Fibroblast of skin of abdomen (primary cell): Measurements from ENCODE around the gene LANCL2. TPM values are rescaled to one million over a fixed set of nuclear protein-coding genes. Genes with fewer than 3 reads are reported as not detected.
"Not testable (repeated sequence)": the region's sequence is repeated elsewhere in the genome, so short reads cannot be mapped to it uniquely, and the experiment has no call there.

Source experiments
- DNase-seq: peaks from one replicate; pipeline ENCODE4 v3.0.0-alpha.2; 2013
- polyA plus RNA-seq, 2 experiments: library from polyadenylated mRNA; unstranded; fragments of 120-200 nt; gene quantifications; one replicate each; pipeline ENCODE4 v1.2.1, GENCODE V29; 2013; ENCODE audit not compliant: insufficient read length in 2 of 2

Gene LANCL2
- polyA plus RNA-seq (2013, experiment 1 of 2; ENCODE audit: insufficient read length) = 16.8 TPM
- 16.0 TPM for polyA plus RNA-seq (2013, experiment 2 of 2; ENCODE audit: insufficient read length)

DNA sequence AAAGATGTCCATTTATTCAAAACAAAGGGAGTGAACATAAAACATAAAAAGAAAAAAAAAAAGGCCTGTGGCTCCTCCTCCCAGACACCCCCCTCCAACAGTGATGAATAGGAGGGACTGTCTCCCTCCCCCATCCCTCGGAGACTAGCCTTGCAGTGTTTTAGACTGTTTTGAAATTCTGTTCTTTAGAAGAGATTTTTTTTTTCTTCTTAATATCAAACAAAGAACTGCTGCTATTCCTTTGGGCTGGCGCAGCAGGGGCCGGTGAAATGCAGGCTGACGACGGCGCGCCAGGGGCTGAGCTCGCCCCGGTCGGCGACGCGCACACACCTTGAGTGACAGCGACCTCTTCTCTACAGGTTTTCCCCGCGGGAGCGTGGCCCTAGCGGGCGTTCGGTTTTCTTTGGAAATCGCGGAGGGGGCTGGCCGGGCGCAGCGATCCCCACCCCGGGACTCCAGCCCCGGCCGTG is at the start of gene LANCL2:
Gene LANCL2 (plus strand): TSS at position 133 of the 470 bp plus-strand sequence. CDS start 689 bp downstream, outside the sequence.
- peak; percentile 48 for DNase-seq

DNA sequence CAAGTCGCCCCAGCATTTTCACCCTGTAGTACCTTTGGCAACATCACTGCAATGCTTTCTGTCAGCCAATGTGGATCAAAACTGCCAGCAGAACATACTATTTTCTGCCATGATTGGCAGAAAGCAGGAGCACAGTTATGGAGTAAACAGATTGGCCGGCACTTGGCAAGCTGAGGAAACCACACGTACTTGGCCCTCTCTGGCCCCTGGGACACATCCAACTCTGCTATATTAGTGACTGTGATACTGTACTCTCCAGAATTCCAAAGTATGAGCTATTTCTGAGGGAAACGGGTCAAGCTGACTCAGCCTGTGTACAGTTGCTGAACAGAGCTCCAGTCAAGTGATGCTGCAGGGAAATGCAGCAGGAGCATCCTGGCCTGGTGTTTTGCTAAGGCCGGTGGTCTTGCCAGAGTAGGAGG is 39.8 kb upstream of the LANCL2 start:
- DNase-seq = peak; percentile 88

DNA sequence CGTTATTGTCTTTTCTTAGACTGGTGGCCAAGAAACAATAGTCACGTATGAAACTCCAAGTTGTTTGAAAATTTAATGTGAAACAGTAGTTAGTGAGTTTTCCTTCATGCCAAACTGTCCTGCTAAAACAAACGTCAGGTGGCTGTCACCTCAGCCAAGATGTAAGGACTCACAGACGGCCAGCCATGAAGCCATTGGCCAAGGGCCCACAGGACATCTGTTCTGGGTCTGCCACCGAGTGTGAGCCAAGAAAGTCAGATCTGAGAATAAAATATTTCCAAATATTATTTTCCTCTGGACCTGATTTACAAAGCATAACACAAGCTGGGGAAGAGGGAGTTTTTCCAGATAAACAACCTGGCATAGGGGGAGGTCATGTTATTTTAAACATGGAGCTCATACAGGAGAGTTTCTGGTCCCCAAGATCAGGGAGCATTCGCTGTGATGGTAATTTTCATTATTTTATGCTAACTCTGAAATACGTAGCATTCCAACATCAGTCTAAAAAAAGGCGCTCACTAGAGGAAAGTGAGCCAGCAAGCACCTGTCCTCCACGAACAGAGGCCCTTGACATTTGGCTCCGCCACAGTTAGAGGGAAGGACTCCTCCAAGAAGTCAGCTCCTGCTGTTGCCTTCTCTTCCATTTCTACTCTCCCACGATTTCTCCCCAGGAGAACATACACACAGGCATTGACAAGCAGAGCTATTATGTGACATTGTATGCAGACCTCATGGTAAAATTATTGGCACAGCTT is 38.9 kb upstream of the LANCL2 start:
- DNase-seq = no peak

DNA sequence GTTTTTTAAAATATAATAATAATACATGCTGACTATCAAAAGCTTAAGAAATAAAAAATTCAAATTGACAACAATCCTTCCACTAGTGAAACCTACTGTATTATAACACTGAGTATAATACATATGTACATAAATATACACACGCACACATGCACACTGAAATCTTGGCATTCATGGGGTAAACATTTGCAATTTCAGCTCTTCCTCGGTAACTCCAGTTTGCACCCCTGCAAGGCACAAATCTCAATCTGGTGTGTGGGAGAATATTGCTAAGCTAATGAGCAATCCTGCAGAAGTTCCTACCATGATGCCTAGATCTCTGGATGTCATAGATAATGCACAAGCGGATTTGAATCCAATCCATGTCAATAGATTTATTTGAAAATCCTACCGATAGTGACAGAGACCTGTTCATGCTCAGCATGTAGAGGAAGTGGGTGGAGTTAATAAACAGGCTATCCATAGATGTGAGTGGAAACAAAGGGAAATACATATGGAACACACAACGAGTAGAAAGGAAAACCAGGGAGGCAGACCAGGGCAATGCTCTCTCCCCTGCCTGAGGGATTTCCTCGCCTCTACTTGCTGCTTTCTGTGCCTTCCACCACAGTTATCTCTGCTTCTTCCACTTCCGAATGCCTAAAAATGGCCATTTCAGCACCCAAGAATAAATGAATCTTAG is 38.1 kb upstream of the LANCL2 start:
- DNase-seq = no peak

- DNase-seq = no peak
Observed at GRCh38 chr7:55335151-55335550, 30.0 kb upstream of the LANCL2 start.

DNA sequence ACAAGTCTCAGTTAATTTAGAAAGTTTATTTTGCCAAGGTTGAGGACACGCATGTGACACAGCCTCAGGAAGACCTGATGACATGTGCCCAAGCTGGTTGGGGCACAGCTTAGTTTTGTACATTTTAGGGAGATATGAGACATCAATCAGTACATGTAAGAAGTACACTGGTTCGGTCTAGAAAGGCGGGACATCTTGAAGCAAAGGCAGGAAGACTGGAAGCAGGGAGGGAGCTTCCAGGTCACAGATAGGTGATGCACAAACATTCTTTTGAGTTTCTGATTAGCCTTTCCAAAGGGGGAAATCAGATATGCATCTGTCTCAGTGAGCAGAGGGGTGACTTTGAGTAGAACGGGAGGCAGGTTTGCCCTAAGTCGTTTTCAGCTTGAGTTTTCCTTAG is 29.4 kb upstream of the LANCL2 start:
- no peak for DNase-seq

DNA sequence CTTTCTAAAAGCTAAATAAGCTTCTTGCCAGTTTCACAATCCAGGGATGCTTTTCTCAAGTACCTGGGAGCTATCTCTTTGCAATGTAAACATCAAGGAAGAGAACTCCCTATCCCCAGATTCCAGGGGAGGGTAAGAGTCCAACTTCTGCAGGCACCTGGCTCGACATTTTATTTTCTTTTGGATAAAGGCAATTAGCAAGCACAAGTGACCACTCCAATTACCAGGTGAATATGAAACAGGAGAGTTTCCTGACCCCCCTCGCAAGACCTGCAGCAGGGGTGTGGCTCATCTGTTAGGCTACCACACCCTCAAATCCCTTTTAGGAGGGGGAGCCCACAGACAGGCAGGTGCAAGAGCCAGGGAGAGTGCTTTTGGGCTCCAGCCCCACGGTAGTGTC is 28.6 kb upstream of the LANCL2 start:
- no peak for DNase-seq

DNA sequence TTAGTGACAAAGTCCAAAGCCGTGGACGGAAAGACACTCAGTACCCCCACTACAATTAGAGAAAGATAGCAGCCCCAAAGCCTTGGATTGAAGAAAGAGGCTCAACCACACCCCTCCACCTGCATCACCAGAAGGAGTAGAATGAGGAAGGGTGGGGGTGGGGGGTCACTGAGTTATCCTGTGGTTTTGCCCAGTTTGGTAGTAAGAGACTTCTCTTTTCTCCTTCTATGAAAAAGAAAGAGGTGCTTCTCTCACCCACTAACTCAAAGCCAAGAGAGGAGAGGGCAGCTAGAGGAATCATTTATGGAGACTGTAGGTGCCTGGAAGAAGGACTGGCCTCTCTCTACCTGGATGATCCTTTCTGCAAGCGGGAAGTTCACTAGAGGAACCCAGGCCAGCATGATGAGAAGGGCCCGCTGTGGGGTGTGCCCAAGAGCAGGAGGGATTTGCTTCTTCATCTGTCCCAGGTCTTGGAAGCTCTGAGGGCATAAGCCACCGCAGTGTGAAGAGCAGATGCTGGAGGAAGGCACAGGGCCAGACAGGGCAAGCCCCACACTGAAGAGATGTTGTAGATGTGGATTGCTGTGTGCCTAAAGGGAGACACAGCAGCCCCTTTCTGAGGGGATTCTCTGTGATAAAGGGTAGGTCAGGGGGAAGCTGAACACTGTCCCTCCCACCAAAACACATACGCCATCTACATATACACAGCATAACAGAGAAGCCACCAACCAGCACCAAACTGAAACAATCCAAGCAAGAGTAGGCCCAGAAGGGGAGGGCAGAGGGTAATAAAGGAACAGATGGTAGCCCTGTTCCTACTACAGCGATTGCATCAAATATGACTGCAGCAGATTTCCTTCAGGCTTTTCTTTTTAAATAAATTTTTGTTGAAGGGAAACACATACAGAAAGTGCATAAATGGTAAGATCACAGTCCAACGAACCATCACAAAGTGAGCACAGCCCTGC is 25.8 kb upstream of the LANCL2 start:
- DNase-seq = no peak

GRCh38 chr7:55342216-55342871 is 22.8 kb upstream of the LANCL2 start:
- no peak for DNase-seq

DNA sequence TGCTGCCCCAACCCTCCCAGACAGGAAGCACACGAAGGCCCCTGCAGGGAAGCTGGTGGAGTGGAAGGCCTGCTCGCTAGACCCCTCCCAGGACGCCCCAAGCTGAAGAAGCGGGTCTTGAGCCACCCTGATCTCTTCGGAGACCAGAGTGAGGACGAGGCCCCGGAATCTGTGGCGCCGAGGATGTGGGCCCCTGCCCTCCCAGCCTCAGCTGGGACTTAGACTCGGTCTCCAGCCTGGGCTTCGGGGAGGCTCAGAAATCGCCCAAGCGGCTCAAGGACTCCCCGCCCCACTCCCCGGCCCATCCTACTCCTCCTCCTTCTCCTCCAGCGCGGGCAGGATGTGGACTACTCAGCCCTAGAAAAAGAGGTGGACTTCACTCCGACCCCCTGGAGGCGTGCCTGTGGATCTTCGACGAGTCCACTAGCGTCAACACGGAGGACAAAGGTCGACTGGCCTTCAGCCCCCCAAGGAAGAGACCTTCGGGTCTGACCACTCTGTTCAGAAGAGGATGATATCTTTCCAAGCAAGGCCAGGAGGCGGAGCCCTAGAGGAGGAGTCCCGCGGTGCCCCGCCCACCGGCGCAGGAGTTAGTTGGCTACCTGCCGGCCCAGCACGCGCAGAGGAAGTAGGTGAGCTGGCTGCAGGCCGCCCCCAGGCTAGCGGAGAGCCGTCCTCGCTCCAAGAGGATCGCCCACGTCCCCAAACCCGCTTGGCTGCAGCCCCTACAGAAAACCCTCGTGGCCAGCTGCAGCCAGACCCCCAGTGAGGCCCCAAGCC is 21.9 kb upstream of the LANCL2 start:
- DNase-seq = no peak

DNA sequence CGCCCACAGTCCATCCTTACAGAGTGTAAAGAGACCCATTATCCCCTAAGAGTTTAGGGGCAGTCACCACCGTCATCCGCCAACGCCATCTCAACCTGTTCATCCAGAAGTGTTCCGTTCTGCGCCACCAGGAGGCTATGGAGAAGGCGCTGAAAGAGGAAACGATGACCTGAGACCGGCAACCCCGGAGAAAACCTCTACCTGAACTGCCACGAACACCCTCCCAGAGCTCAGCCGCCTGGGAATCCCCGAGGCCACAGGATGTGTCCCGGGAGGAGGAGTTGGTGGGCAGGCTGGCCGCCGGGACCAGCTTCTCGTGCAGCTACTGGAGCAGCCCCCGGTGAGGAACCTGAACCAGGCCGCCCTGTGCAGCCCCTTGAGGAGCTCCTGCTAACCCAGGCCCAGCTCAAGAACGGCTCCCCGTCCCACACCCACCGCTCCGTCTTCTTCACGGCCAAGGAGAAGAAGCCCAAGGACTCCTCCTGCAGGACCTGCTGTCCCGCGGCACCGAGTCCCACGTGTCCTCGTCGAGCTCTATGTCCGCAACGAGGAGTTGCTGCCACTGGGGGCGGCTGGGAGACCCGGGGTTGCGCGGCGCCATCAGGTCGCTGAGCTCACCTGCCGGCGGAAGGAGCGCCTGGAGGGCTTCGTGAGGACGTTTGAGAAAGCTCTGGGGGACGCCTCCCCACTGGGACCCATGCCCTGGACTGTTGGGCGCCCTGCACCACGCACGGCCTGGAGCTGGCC is 21.1 kb upstream of the LANCL2 start:
- no peak for DNase-seq

- no peak for DNase-seq
Observed at GRCh38 chr7:55344840-55345239, 20.3 kb upstream of the LANCL2 start.

DNA sequence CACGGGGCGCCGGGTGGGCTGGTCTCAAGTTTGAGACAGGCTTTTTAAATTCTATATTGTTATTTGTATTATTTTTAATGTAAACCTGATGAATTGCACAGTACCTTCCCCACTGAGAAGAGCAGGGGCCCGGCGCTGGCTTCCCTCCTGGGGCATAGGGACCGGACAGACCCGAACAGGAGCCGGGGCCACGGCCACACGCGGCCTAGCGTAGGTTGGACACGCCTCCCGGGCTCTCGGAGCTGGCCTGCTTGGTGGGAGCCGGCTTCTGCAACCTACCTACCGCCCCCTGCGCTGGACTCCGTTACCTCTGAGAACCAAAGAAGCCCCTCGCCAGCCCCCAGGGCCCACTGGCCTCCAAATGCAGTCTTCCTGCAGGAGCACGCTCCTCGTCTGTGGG is 19.8 kb upstream of the LANCL2 start:
- DNase-seq = no peak

GRCh38 chr7:55348502-55348901 is 16.6 kb upstream of the LANCL2 start:
- peak; percentile 60 for DNase-seq

DNA sequence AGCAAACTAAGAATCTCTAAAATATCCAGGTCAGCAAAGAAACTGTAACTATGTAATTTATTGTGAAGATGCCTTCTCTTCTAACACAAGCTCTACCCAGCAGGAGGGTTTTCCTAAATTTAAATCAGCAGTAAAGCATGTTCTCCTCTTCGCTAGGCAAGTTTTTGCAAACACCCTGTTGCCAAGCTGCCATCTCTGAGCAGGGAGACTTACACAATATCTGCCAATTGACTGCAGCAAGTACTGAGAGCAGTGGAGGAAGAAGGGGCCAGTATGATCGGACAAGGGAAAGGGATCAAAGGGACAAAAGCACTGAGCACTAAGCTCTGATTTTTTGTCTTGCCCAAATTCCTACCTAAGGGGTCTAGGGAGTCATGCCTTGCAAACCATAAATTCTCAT is 16.0 kb upstream of the LANCL2 start:
- no peak for DNase-seq

DNA sequence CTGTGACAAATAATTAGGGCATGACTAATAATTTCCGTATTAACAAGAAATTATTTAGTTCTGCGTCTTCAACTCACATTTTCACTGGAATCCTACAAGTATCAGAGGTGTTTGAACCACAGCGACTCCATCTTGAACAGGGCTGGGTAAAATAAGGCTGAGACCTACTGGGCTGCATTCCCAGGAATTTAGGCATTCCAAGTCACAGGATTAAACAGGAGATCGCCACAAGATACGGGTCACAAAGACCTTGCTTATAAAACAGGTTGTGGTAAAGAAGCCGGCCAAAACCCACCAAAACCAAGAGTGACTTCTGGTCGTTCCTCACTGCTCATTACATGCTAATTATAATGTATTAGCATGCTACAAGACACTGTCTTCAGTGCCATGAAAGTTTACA is 14.9 kb upstream of the LANCL2 start:
- DNase-seq = no peak

GRCh38 chr7:55351263-55351662 is 13.9 kb upstream of the LANCL2 start:
- no peak for DNase-seq

DNA sequence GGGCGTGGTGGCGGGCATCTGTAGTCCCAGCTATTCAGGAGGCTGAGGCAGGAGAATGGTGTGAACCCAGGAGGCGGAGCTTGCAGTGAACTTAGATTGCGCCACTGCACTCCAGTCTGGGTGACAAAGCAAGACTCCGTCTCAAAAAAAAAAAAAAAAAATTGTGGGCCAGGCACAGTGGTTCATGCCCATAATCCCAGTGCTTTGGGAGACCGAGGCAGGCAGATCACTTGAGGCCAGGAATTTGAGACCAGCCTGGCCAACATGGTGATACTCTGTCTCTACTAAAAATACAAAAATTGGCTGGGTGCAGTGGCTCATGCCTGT is 12.2 kb upstream of the LANCL2 start:
- DNase-seq = not testable (repeated sequence)

GRCh38 chr7:55360486-55360885 is 4.7 kb upstream of the LANCL2 start:
- peak; percentile 71 for DNase-seq

GRCh38 chr7:55361560-55361959 is 3.6 kb upstream of the LANCL2 start:
- no peak for DNase-seq

DNA sequence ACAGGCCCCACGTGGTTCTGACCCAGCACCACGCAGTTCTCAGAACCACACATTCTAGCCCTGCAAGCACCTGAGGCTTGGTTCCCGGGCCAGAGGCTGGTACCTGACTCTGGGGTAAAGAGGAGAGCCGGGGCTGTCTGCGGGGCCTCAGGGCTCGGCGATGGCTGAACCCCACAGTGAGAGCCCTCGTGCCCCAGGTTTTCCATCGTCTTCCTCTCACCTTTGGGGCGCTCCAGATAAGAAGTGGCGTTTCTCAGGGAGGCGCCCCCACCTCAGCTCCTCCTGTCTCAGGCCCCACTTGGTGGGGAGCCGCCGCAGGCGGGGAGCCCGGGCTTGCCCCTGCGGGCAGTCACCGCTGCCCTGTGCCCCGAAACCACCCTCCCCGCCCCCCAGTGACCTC is 2.2 kb upstream of the LANCL2 start:
- no peak for DNase-seq
